ENCODE measurements around the gene NELL2. TPM values are rescaled to one million over a fixed set of nuclear protein-coding genes. Genes with fewer than 3 reads are reported as not detected.

NELL2 gene
- total RNA-seq, 1 experiment from 2014 or later: 1.1 TPM

DNA sequence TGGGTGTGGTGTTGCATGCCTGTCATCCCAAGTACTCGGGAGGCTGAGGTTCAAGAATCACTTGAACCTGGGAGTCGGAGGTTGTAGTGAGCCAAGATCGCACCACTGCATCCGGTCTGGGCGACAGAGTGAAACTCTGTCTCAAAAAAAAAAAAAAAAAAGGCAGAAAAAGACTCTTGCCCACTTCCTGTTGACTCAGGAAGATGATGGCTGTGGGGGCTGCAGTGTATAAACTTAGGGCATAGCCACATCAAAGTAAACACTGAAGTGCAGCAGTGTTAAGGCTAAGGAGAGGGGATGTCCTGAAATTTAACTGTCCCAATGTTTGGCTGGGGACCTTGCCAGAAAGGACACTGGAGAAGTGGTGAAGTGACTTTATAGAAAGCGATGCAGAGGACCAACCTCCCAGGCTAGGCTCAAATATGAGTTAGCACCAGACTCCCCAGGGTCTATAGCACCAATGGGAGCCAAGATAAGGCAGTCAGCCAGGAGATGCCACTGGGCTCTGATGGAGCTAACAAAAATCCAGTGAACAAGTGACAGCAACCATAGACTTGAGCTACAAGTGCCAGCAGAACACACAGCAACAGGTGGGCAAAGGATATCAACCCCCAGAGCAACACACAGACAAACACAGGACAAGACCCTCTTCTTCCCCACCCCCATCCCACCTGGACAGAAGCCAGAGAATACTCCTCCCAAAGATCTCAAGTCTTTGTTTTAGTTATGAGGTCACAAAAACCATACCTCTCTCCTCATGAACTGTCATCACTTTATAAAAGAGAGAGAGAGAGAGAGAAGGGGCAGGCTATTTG, 28.0 kb downstream of the NELL2 start (continued):
- TF ChIP-seq EZH2phosphoT487 (IDR thresholded peaks at IDR 0.05; ENCODE audit: borderline replicate concordance): no peak

DNA sequence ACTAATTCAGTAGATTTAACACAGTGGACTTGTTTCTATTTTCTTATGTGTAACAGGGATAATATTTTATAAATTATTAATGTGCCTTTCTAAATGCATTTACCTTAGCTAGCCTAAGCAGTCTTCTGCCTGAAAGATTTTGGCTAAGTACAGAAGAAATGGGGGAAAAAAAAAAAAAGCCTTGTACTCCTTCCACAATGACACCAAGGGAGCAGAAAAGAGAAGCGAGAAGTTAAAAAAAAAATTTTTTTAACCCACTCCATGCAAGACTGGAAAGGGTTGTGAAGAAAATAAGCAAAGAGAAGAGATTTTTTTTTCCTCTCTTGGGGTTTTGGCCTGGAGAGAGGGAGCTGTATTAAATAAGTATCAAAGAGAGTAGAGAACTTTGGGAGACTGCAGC, 28.7 kb downstream of the NELL2 start:
- H3K4me1 ChIP-seq (ENCODE audit: control insufficient read depth in 1 of 2, insufficient read depth in 2 of 2, low read length in 2 of 2): no peaks in the 10 kb centered on the region
- H3K9me2 ChIP-seq (ENCODE audit: insufficient read depth): no peaks in the 10 kb centered on the region
- ChIA-PET RAD21 (ENCODE audit: low non-redundant PET in 1 of 2, low total read pairs in 2 of 2, uncharacterized antibody in 2 of 2, unreplicated experiment in 2 of 2) (no interaction called here), CTCF (no interaction called here), POLR2A (no interaction called here)
- no peaks in the 10 kb centered on the region for H3K79me2 ChIP-seq (ENCODE audit: insufficient read depth, low read length)
- H3K4me3 ChIP-seq (replicated peaks in 1 of 2; ENCODE audit: low read depth in 1 of 2, low read length in 2 of 2): no peak overlapping the region
- no TSS peak for BruUV-seq (replicated peaks)
- H3K27me3 ChIP-seq (ENCODE audit: insufficient read depth, low read length): no peaks in the 10 kb centered on the region
- H4K20me1 ChIP-seq (ENCODE audit: insufficient read depth): no peaks in the 10 kb centered on the region
- no peak overlapping the region for H3K4me2 ChIP-seq (ENCODE audit: low read length)
- TF ChIP-seq YY1 (IDR thresholded peaks at IDR 0.05; ENCODE audit: extremely low read depth, insufficient replicate concordance, low read depth, low read length): no peak
- no peak for TF ChIP-seq ELF1 (IDR thresholded peaks at IDR 0.05; ENCODE audit: borderline replicate concordance, low read depth)
- TF ChIP-seq RAD21 (IDR thresholded peaks at IDR 0.05; ENCODE audit: low read depth): no peak
- no peak for TF ChIP-seq SRF (IDR thresholded peaks at IDR 0.05; ENCODE audit: low read depth)
- TF ChIP-seq ZFX (IDR thresholded peaks at IDR 0.05): no peak
- no peak overlapping the region for H2AFZ ChIP-seq (ENCODE audit: low read depth, low read length, poor library complexity, severe bottlenecking)
- ATAC-seq (no peak), DNase-seq (ENCODE audit: low read depth, low spot score) (no peak)
- intact Hi-C loops (cut with micrococcal nuclease): no loop called here
- no peak overlapping the region for H3K9ac ChIP-seq (ENCODE audit: low read length)
- H3K9me3 ChIP-seq (ENCODE audit: control insufficient read depth in 1 of 2, insufficient read depth in 1 of 2, low read depth in 1 of 2, low read length in 2 of 2): no peaks in the 10 kb centered on the region
- no peaks in the 10 kb centered on the region for H3K36me3 ChIP-seq (ENCODE audit: control insufficient read depth in 1 of 2, insufficient read depth in 2 of 2, low read length in 2 of 2)
- H3K27ac ChIP-seq (ENCODE audit: low read depth, low read length): no peak overlapping the region

DNA sequence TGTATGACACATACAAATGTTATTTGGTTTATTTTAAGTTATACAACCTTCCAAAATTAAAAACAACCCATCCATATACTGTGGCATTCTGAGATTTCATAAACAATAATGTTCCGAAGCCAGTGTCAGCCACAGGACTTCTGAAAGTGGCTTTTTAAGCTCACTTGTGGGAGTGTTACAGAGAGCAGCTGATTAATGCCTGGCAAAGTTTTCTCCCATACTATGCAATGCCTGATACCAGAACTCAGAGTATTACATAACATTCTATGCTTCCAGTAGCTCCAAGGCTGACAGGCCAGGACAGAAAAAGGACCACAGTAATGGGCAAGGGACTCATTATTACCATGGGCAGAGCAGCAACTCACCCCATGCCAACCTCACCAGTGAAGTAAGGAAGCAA, 29.3 kb downstream of the NELL2 start:
- H3K79me2 ChIP-seq (ENCODE audit: insufficient read depth, low read length): no peaks in the 10 kb centered on the region
- no peaks in the 10 kb centered on the region for H3K4me1 ChIP-seq (ENCODE audit: control insufficient read depth in 1 of 2, insufficient read depth in 2 of 2, low read length in 2 of 2)
- no peak overlapping the region for H3K27ac ChIP-seq (ENCODE audit: low read depth, low read length)
- no peaks in the 10 kb centered on the region for H3K36me3 ChIP-seq (ENCODE audit: control insufficient read depth in 1 of 2, insufficient read depth in 2 of 2, low read length in 2 of 2)
- H4K20me1 ChIP-seq (ENCODE audit: insufficient read depth): no peaks in the 10 kb centered on the region
- no TSS peak for BruUV-seq (replicated peaks)
- DNase-seq (ENCODE audit: low read depth, low spot score) (no peak), ATAC-seq (no peak)
- ChIA-PET CTCF (no interaction called here), POLR2A (no interaction called here), RAD21 (ENCODE audit: low non-redundant PET in 1 of 2, low total read pairs in 2 of 2, uncharacterized antibody in 2 of 2, unreplicated experiment in 2 of 2) (no interaction called here)
- H3K4me2 ChIP-seq (ENCODE audit: low read length): no peak overlapping the region
- no peak overlapping the region for H3K9ac ChIP-seq (ENCODE audit: low read length)
- H3K9me2 ChIP-seq (ENCODE audit: insufficient read depth): no peaks in the 10 kb centered on the region
- no peaks in the 10 kb centered on the region for H3K9me3 ChIP-seq (ENCODE audit: control insufficient read depth in 1 of 2, insufficient read depth in 1 of 2, low read depth in 1 of 2, low read length in 2 of 2)
- H3K4me3 ChIP-seq (replicated peaks in 1 of 2; ENCODE audit: low read depth in 1 of 2, low read length in 2 of 2): no peak overlapping the region
- intact Hi-C loops (cut with micrococcal nuclease): no loop called here
- no peaks in the 10 kb centered on the region for H3K27me3 ChIP-seq (ENCODE audit: insufficient read depth, low read length)
- no peak overlapping the region for H2AFZ ChIP-seq (ENCODE audit: low read depth, low read length, poor library complexity, severe bottlenecking)
- no peak for TF ChIP-seq FOSL1 (IDR thresholded peaks at IDR 0.05; ENCODE audit: low read depth)
- TF ChIP-seq, protein P1, sequence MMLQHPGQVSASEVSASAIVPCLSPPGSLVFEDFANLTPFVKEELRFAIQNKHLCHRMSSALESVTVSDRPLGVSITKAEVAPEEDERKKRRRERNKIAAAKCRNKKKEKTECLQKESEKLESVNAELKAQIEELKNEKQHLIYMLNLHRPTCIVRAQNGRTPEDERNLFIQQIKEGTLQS (IDR thresholded peaks at IDR 0.05): no peak
- no peak for TF ChIP-seq CBX3 (IDR thresholded peaks at IDR 0.05; ENCODE audit: low read depth)
- no peak for TF ChIP-seq EZH2phosphoT487 (IDR thresholded peaks at IDR 0.05; ENCODE audit: borderline replicate concordance)
- no peak for TF ChIP-seq JUND (IDR thresholded peaks at IDR 0.05)
- TF ChIP-seq SRF (IDR thresholded peaks at IDR 0.05; ENCODE audit: low read depth): no peak
- no peak for TF ChIP-seq ZFX (IDR thresholded peaks at IDR 0.05)
- no peak for TF ChIP-seq CEBPB (IDR thresholded peaks at IDR 0.05; ENCODE audit: low read depth)
- TF ChIP-seq POLR2AphosphoS5 (IDR thresholded peaks at IDR 0.05; ENCODE audit: low read depth, low read length): no peak
- TF ChIP-seq, protein P2, sequence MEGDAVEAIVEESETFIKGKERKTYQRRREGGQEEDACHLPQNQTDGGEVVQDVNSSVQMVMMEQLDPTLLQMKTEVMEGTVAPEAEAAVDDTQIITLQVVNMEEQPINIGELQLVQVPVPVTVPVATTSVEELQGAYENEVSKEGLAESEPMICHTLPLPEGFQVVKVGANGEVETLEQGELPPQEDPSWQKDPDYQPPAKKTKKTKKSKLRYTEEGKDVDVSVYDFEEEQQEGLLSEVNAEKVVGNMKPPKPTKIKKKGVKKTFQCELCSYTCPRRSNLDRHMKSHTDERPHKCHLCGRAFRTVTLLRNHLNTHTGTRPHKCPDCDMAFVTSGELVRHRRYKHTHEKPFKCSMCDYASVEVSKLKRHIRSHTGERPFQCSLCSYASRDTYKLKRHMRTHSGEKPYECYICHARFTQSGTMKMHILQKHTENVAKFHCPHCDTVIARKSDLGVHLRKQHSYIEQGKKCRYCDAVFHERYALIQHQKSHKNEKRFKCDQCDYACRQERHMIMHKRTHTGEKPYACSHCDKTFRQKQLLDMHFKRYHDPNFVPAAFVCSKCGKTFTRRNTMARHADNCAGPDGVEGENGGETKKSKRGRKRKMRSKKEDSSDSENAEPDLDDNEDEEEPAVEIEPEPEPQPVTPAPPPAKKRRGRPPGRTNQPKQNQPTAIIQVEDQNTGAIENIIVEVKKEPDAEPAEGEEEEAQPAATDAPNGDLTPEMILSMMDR (IDR thresholded peaks at IDR 0.05 in 2 of 3, conservative IDR thresholded peaks at IDR 0.05 in 1 of 3; ENCODE audit: borderline replicate concordance in 1 of 3, insufficient read depth in 1 of 3, low read depth in 2 of 3, low read length in 2 of 3): no peak
- no peak for TF ChIP-seq SIN3A (IDR thresholded peaks at IDR 0.05; ENCODE audit: low read depth)
- no peak for TF ChIP-seq SP1 (IDR thresholded peaks at IDR 0.05; ENCODE audit: low read depth)
- TF ChIP-seq EZH2 (IDR thresholded peaks at IDR 0.05): no peak
- no peak for TF ChIP-seq RAD21 (IDR thresholded peaks at IDR 0.05; ENCODE audit: low read depth)
- no peak for TF ChIP-seq POLR2A (IDR thresholded peaks at IDR 0.05; ENCODE audit: borderline replicate concordance, extremely low read depth, insufficient read depth, insufficient read length)
- no peak for TF ChIP-seq YY1 (IDR thresholded peaks at IDR 0.05; ENCODE audit: extremely low read depth, insufficient replicate concordance, low read depth, low read length)
- no peak for TF ChIP-seq ELF1 (IDR thresholded peaks at IDR 0.05; ENCODE audit: borderline replicate concordance, low read depth)

All from HCT116 (cell line).